Measurements from ENCODE around the gene LOX.

The LOX gene, protein sequence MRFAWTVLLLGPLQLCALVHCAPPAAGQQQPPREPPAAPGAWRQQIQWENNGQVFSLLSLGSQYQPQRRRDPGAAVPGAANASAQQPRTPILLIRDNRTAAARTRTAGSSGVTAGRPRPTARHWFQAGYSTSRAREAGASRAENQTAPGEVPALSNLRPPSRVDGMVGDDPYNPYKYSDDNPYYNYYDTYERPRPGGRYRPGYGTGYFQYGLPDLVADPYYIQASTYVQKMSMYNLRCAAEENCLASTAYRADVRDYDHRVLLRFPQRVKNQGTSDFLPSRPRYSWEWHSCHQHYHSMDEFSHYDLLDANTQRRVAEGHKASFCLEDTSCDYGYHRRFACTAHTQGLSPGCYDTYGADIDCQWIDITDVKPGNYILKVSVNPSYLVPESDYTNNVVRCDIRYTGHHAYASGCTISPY

DNA sequence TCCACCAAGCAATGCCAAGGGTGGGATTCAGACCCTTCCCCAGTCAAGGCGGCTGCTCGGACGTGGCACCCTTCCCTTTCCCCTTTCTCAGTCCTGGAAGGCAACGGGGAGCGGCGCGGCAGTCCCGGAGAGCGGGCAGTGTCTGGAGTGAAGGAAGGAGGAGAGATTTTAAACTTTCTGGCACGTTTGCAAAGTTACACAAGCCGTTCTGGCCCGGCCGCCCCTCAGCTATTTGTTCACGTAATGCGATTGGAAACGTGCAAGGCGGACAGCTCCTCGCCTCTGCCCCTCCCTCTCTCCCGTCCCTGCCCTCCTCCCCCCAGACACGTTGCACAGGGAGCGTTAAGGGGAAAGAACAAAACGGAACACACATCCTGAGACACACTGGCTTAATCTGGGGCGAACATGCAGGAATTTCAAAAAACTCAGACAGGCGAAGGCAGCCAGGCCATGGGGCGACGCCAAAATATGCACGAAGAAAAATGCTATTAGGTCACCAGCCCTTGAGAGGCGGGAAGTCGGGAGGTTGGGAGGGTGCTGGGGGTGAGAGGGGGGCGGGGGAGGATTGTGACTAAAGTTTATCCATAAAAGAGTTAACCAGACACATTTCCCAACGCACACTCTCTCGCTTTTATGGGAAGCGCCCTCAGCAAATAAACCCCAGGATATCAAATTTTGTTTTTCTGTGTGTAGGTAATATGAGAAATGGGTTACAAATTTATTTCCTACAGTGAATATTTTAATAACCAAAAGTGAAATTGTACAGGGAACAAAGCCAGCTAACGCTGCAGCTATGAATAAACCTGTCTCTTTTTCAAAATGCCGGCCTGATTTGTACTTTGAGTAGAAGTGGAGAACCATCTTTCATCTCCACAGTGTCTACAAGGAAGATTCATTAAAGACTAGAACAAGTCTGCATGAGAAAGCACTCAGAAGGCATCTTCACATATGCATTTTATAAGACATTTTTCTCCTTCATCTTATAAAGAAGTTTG lies at the start of gene LOX:
TSS of gene LOX (minus strand) at position 144 of the 995 bp plus-strand sequence. CDS start 274 bp downstream, outside the sequence.
- DNase-seq (ENCODE audit: insufficient read length, low spot score) (no peak), FAIRE-seq (no peak)

DNA sequence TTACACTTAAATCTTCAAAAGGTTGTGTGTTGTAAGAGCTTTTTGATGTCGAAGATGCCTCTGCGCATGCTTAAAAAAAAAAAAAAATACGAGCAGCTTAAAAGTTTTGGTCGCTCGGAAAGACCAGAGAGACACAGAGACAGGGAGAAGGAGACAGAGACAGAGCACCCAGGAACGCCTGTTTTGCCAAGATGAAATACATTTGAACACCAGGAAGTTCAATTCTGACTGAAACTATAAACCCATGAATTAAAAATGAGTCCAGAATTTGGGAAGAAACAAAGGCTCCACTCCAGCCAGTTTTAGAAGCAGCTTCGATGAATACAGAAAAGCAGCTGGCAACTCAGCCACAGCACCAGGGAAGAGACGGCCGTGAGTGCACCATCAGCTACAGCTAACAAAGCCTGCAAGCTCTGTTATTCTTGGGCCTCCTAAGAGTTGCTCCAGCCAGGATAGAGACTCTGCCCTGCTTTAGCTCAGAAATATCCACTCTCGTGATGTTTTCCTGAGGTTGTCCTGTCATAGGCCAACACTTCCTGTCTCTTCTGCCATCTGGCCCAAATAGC lies 48.8 kb upstream of the LOX start:
- no peak for DNase-seq (ENCODE audit: insufficient read length, low spot score)
- FAIRE-seq, result no peak

DNA sequence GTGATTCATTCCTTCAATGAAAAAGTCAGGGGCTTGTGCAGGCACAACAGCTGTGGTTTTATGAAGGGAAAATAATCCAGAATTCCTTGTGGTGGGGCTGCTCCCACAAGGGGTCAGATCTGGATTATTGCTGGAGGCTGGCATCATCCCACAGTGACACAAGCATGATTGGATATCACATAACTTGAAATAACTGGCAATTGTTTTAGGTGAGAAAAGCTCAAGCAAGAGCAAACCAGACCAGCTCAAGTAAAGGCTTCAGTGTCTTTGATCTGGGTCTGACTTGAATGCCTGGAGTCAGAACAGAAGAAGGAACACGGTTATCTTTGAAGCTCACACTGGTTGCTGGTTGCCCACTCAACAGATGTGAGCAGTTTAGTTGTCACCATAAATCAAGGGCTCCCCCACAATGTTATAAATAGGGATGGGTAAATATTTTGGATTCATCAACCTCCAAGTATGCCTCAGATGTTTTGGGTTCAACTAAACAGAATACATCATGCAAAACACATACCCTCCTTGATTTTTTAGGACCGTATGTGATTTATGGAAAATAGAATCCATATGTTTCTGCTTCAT lies 48.2 kb upstream of the LOX start:
- FAIRE-seq, result no peak
- DNase-seq (ENCODE audit: insufficient read length, low spot score), result no peak

DNA sequence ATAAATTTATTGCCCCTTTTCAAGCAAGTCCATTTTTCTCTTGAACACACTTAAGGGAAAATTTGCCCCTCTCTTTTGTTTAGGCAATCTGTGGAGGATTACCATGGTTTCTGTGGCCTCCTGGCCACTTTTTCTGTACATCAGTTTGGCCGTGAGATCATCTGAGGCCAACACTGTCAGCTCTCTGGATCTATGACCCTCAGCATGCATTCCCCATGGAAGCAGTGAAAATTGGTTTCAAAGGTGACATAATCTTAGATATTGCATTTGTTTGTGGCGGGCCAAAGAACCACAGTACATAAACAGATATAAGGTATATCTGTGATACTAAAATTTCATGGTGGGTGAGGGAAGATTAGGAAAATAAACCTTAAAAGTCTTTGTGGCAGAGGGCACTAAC lies 46.7 kb upstream of the LOX start:
- FAIRE-seq, result no peak

DNA sequence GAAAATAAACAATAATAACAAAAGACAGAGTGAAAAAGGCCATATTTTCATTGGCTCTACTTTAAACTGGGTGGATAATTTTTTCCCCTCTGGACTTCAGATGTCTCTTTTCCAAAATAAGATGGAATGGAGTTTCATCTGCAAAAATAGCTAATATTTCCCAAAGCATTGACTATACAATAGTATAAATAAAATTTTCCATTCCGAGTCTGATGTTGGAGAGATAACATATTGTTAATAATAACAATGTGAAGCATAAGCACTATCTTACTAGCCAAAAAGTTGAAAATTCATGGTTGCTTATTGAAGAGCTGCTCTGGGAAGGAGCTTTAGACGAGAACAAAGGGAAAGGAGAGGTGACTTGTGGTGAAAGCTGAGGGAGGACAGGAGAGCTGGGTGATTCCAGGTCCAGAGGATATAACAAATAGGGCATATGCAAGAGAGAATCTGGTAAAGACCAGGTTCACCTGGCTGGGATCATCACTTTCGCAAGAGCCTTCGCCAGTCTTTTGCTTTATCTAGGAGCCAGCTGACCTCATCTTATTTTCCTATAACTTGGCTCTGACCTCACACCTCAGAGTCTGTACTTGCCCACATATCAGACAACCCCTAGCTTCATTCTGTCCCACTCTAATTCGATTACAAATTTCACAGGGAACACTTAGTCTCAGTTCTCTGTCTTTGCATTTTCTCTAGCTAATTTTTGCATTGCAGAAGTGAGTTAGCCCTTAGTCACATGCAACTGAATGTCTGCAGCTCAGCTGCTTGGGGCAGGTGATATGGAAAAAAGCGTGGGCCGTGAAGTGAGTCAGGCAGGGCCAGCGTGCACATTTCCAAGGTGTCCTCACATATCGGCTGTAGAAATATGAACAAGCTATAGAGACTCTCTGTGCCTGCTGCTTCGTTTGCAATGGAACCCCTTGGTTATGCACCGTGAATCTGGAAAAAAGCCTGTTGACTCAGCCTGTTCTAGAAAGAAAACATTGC lies 43.7 kb upstream of the LOX start:
- DNase-seq (ENCODE audit: insufficient read length, low spot score), result no peak
- FAIRE-seq, result no peak

More for the DNA sequence above, 46.7 kb upstream of the LOX start:
- no peak for DNase-seq (ENCODE audit: insufficient read length, low spot score)

DNA sequence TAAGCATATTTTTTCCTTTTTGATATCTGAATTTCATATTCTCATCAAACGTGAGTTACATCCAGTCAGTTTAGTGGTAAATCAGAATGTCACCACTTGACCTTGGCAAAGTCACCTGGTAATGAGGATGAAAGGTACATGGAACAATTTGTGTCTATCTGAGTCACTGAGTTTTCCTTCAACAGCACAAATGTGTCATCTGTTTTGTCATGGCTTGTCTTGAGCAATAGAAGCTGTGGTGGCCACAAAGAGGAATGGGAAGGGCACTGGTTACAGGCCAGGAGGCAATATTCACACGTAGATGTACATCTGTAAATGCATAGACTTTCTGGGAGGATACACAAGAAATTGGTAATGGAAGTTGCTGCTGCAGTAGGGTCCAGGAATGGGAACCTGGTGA lies 42.9 kb upstream of the LOX start:
- no peak for DNase-seq (ENCODE audit: insufficient read length, low spot score)

DNA sequence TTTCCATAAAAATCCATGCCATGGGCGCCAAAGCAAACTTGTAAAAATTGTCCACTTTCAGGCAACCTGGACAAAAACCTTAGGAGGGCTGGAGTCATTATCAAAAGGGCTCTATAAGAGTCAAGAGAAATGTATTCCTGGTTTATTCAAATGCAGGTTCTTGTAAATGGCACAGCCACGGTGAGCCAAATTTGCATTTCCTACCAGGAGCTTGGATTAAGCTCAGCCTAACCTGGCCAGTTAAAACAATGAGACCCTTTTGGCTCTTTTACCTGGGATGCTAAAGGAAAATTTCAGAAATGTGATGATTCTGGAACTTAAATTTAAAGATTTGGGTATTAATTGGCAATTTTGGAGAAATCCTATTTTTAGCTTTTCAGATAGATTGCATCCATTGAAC lies 42.4 kb upstream of the LOX start:
- FAIRE-seq, result no peak
- no peak for DNase-seq (ENCODE audit: insufficient read length, low spot score)

More for the DNA sequence above, 42.9 kb upstream of the LOX start:
- FAIRE-seq, result no peak

DNA sequence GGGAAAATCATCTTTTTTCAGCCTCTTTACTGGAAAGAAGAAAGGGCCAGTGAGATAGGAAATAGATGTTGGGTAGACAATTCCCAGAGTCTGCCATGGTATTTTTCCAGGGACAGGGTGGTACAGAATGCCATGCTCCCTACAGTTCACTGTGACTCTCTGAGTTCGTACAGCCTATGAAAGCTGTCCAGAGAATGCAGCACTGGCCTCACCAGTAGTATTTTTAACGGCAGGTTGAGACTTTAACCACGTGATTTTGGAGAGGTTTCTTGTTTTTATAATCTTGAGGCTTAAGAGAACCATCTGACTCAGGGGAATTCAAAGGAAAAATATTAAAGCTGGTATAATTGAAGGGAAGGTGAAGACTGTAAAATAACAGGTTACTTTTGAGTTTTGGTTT lies 41.1 kb upstream of the LOX start:
- no peak for DNase-seq (ENCODE audit: insufficient read length, low spot score)

DNA sequence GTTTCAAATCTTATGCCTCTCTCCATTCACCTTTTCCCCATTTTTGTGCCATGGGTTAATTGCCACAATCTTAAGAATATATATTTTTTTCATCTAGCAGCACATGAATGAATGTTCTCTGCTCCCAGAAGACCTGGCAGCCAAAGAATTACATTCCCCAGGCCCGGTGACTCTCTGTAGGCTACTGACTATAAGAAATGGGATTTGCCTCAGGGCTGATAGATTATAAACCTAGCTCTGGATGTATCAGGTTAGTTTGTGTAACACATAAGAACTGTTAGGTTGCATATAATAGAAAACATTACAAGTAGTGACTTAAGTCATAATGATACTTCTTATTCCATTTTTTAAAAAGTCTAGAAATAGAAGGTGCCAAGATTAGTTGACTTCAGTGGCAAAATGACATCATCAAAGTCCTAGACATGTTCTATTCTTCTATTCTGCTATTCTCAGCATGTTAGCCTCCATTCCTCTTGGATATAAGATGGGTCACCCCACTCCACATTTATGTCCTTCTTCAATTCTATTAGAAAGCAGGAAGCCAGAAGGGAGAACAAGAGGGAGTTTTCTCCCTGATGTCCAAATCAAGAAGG lies 40.4 kb upstream of the LOX start:
- DNase-seq (ENCODE audit: insufficient read length, low spot score) (no peak), FAIRE-seq (no peak)

More for the DNA sequence above, 41.1 kb upstream of the LOX start:
- FAIRE-seq, result no peak

DNA sequence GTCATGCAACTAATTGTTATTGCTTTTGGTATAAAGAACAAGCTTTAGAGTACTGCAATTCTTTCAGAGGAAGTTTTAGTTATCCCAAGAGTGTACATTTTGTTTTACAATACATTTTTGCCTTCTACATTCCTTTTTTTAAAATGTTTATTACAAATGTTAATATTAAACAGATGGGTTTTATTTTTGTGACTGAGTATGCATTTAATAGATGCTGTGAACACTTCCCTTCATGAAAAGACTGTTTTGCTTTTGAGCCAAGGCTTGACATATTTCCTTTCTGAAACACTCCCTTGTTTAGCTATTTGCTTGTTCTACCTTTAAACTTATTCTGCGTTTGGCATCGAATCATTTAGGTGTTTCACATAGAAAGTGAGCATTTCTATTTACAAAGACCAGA lies 36.4 kb upstream of the LOX start:
- FAIRE-seq (no peak), DNase-seq (ENCODE audit: insufficient read length, low spot score) (no peak)

DNA sequence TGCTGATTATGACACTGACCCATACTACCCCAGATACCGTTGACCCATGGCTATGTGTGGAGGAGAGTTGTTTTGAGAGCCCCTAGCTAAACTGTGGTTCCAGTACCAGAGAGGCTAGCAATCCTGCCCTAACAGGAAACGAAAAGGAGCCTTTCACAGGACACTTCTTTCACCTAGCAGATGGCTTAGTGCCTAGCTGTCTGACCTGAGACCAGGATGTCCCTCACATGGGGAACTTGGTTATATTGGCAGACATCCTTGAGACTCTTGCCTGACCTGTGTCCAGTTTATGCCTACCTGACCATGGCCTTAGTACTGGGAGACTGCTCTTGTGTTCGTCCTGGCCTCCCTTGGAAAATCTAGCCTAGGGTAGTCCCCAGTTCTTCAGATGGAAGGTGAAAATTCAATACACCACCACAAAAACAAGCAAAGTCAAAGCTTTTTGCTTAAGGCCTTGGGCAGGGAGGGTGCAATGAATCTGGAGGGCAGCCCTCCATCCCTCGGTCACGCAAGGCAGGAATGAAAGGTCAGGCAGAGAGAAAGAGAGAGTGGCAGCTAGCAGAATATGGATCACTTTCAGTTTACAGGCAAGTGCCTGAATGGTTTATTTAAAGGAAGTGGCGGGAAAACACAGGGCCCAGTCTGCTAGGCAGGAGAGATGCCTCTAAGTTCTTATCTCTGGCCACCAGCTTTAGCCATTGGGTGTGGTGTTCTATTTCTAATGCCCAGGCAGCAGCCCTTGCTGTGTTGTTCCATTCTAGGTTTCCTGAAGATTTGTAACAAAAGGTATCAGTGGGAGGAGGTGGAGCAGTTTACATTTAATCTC lies 34.9 kb upstream of the LOX start:
- DNase-seq (ENCODE audit: insufficient read length, low spot score) (no peak), FAIRE-seq (no peak)

DNA sequence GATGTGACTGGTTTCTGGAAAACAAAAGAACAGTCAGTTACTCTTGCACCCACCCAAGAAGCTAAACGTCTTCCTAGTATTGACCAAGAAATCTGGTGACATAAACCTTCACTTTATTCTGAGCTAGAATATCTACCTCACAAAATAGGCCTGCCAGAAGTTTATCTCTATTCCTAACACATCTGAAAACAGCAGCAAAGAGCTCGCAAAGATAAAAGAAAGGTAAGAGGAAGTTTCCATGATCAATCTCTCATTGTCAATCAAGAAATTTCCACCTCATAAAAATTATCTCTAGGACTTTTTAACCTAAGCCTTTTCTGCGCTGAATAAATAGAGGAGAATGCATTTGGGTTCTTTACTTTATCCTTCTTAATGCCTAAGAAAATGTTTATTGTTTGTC lies 34.0 kb upstream of the LOX start:
- DNase-seq (ENCODE audit: insufficient read length, low spot score), result no peak
- FAIRE-seq, result no peak

DNA sequence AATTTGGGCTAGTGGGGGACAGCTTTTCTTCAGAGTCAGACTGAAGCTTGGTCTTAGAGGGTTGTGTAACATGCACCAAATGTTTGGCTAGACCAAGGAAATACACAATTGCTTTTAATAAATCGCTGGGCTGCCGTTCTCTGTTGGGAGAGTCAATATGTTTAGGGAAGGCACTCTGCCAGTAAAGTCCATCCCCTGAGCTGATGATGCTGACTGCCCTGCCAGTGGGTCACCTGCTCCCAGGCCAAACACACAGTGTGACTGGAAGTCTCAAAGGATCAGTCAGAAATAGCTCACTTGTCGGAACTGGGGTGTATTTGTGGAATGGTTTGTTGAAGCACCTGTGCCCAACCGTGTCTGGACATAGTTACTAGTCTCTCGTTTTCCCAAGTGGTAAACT lies 33.4 kb upstream of the LOX start:
- FAIRE-seq, result no peak
- no peak for DNase-seq (ENCODE audit: insufficient read length, low spot score)

DNA sequence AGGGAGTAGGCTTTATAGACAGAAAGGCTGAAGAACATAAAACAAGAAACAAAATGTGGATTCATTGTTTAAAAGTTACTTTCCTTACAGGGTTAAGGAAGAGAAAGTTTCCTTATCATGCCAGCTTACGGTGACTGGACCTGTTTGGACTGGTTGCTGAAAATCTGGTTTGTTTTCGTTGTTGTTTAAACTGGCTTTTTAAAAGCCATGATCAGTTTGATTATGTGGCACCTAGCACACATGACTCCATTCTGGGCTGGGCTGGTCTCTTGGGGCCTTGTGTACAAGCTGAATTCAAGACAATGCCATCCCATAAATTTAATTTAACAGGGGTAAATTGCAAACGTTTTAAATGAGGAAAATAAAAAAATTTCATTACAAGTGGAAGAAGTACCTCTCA lies 32.9 kb upstream of the LOX start:
- FAIRE-seq, result no peak
- DNase-seq (ENCODE audit: insufficient read length, low spot score), result no peak

DNA sequence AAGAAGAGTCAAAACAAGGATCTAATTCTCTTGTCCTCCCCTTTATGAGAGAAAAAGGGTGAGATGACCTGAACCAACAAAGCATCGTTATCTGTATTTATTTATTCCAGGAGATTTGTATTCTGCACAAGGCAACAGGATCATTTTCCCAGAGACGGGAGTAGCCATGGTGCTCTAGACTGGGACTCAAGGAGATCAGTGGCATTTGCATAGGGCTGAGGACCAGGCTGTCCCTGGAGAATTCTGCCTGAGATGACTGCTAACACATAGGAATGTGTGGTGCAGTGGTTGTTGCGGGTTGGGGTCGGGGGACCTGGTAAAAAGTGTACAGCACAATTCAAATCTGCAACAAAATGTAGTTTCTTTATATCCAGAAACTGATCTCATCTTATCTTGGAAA lies 29.0 kb upstream of the LOX start:
- DNase-seq (ENCODE audit: insufficient read length, low spot score) (no peak), FAIRE-seq (no peak)

DNA sequence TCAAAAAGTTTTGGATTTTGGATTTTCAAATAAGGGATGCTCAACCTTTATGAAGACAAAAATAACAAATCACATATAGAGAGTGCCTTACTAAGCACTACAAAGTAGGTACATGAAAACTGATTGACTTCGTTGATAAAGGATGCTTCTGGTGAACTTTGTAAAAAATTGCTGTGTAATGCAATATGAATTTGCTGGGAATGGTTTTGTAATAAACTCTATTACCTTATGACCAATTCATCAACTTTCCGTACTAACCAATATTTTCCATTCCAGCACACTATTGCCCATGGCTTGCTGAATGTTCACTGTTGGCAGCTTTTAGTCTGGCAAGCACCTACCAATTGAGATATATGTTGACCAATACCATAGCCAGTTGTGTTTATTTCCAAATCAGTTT lies 27.9 kb upstream of the LOX start:
- no peak for FAIRE-seq
- DNase-seq (ENCODE audit: insufficient read length, low spot score), result no peak

DNA sequence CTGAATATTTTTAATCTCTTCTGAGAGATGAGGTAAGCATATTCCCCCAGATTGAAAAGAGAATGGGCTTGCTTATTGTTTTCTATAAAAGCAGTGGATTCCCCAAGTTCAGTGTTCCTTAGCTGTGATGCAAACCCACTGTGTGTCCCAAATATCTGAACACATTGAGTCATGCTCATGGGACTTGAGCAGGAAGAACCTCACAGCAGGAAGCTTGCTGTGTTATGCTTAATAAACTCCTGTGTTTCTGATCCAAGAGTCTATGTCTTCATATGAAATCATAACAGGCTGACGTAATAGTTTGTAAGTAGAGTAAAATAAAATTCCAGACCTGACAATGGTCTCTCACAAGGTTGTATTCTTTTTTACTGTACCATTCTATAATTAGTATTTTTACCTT lies 24.8 kb upstream of the LOX start:
- FAIRE-seq (no peak), DNase-seq (ENCODE audit: insufficient read length, low spot score) (no peak)

DNA sequence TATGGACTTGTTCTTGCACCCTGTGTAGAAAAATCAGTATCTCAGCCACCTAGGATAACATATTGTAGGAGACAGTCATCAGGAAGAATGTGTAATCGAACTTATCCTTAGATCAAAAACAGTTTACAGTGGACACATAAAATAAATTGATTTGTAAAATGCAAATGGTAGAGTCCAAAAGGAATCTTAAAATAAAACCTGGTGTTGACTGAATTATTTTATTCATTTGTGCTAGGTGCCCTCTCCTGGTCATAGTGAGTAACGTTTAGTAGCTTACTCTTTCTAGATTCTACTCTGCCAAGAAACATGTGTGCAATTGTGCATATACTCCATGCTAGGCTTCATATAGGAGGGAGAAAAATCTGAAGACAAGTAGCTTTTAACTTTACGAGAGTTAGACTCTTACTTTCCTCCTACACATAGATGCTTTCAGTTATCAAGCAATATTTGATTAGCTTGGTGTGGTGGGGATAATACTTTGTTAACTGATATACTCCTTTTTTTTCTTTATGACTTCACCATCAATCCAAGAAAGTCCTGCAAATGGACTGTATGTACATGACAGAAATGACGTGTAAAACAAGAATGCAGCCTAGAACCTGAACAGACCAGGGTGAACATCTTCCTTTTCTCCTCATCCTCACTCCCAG lies 23.7 kb upstream of the LOX start:
- DNase-seq (ENCODE audit: insufficient read length, low spot score) (no peak), FAIRE-seq (peak; percentile 81)

Measured in GM19239 (cell line).